Mucosa of descending colon (tissue), 3 donors: ENCODE results near the gene FGA. TPM values are rescaled to one million over a fixed set of nuclear protein-coding genes. Genes with fewer than 3 reads are reported as not detected.

Source experiments
- ATAC-seq: fragments of 200-7000 bp; cut with Tn5 transposase; one replicate; pipeline ENCODE4 v1.9.1; 2020; ENCODE audit warnings: mild to moderate bottlenecking, moderate library complexity
- DNase-seq, 3 donors: peaks; one replicate each; pipeline ENCODE4 v3.0.0-alpha.2; 2020
- H3K36me3 ChIP-seq: fragments of 200-600 bp; one replicate; pipeline ENCODE4 v1.8.0; 2021; ENCODE audit warnings: low read depth, mild to moderate bottlenecking
- H3K4me1 ChIP-seq: fragments of 200-600 bp; one replicate; pipeline ENCODE4 v1.8.0; 2021; ENCODE audit warnings: low read depth, mild to moderate bottlenecking
- H3K4me3 ChIP-seq: fragments of 200-600 bp; one replicate; pipeline ENCODE4 v1.8.0; 2021; ENCODE audit warnings: mild to moderate bottlenecking
- H3K9me3 ChIP-seq: fragments of 200-600 bp; one replicate; pipeline ENCODE4 v1.8.0; 2021; ENCODE audit warnings: mild to moderate bottlenecking
- CTCF ChIP-seq: fragments of 200-600 bp; IDR thresholded peaks from one replicate; pipeline ENCODE4 v1.8.0; 2022; ENCODE audit warnings: antibody characterized with exemption, mild to moderate bottlenecking
- intact Hi-C, 2 donors: fragments of 100-400 bp; cut with DNase I in 1 of 2; cut with micrococcal nuclease in 1 of 2; formaldehyde crosslinking; loops; one replicate each; pipeline versions ENCODE4 v1.11.0 to v1.11.1; 2022; cut with DNase I, micrococcal nuclease
- total RNA-seq, 3 donors: library from RNA; stranded (reverse); fragmentation: NEBNext Ultra II Directional in 2 of 3; extraction: Animal tissue kit (Norgen Biotek cat#: 25700) in 2 of 3; gene quantifications; one replicate each; pipeline versions ENCODE4 v1.2.1 to v1.2.4, GENCODE V29; 2021 to 2023
- donor health status: DM: no; HTN: no; CAD: no; lungs with moderate emphysema.
- donor health status: DM: no; HTN: no; CAD: no.
- donor health status: DM: no; HTN: yes; CAD: no.

Gene FGA
- total RNA-seq, 3 donors from 2014 or later, result 0.84 TPM; not detected in 2

GRCh38 chr4:154591890-154592289, 1.3 kb upstream of the FGA start:
- no peaks in the 10 kb centered on the region for H3K9me3 ChIP-seq
- peaks cover 9% of the 10 kb centered on the region for H3K4me1 ChIP-seq
- H3K4me3 ChIP-seq, result no peak overlapping the region
- DNase-seq, result no peak
- no peak for TF ChIP-seq CTCF
- no peak for ATAC-seq
- H3K36me3 ChIP-seq, result no peaks in the 10 kb centered on the region
- intact Hi-C loops, result no loop called here

GRCh38 chr4:154589296-154590197, 995 bp downstream of the FGA start:
- Histone ChIP-seq H3K4me1 (peaks cover 9% of the 10 kb centered on the region), H3K9me3 (no peaks in the 10 kb centered on the region), H3K36me3 (no peaks in the 10 kb centered on the region), H3K4me3 (no peak overlapping the region)
- DNase-seq, result no peak
- no peak for TF ChIP-seq CTCF
- intact Hi-C loops, result no loop called here
- ATAC-seq, result no peak

- DNase-seq (no peak), ATAC-seq (no peak)
- intact Hi-C loops, result no loop called here
- Histone ChIP-seq H3K9me3 (no peaks in the 10 kb centered on the region), H3K4me1 (peaks cover 9% of the 10 kb centered on the region), H3K36me3 (no peaks in the 10 kb centered on the region), H3K4me3 (no peak overlapping the region)
- no peak for TF ChIP-seq CTCF
These were observed 2.3 kb downstream of the FGA start for GRCh38 chr4:154588198-154588597.

GRCh38 chr4:154586296-154587033, 4.1 kb downstream of the FGA start:
- intact Hi-C loops, result no loop called here
- no peak for TF ChIP-seq CTCF
- Histone ChIP-seq H3K4me3 (no peak overlapping the region), H3K9me3 (no peaks in the 10 kb centered on the region), H3K4me1 (peaks cover 9% of the 10 kb centered on the region), H3K36me3 (no peaks in the 10 kb centered on the region)
- no peak for DNase-seq
- no peak for ATAC-seq

GRCh38 chr4:154585369-154586018, 5.0 kb downstream of the FGA start:
- no peak for TF ChIP-seq CTCF
- no peak for ATAC-seq
- intact Hi-C loops, result no loop called here

More at GRCh38 chr4:154585369-154586018, 5.0 kb downstream of the FGA start:
- no peak for DNase-seq
- Histone ChIP-seq H3K36me3 (no peaks in the 10 kb centered on the region), H3K9me3 (no peaks in the 10 kb centered on the region), H3K4me1 (peaks cover 4% of the 10 kb centered on the region), H3K4me3 (no peak overlapping the region)
